Loucy (cell line): ENCODE data around the gene NXT1.

Experiments
- EZH2phosphoT487 ChIP-seq: fragments of 200-600 bp; IDR thresholded peaks from 2 replicates; pipeline ENCODE4 v1.6.1; 2018; ENCODE audit warnings: antibody characterized with exemption, mild to moderate bottlenecking, moderate library complexity, borderline replicate concordance
- TF ChIP-seq, protein P1 (sequence below): fragments of 200-600 bp; sonication (generic); conservative IDR thresholded peaks from 2 replicates; pipeline ENCODE4 v1.5.1; 2014; ENCODE audit warnings: mild to moderate bottlenecking, antibody characterized with exemption, low read length

DNA sequence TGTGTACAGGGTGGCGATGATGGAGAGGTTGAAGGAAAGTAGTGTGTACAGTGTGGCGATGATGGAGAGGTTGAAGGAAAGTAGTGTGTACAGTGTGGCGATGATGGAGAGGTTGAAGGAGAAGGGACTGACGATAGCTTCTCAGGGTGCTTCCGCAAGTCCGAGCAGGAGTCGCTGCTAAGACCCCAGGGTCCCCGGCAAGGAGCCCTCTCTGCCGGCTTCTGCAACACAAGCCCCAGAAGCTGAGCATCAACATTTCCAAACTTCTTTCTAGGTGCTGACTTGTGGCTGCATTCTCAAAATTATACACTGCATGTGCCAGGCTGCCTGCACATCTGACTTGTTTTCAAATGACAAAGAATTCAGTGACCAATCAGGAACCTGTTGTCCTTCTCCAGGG is 47.8 kb upstream of the NXT1 start:
- TF ChIP-seq, protein P1, sequence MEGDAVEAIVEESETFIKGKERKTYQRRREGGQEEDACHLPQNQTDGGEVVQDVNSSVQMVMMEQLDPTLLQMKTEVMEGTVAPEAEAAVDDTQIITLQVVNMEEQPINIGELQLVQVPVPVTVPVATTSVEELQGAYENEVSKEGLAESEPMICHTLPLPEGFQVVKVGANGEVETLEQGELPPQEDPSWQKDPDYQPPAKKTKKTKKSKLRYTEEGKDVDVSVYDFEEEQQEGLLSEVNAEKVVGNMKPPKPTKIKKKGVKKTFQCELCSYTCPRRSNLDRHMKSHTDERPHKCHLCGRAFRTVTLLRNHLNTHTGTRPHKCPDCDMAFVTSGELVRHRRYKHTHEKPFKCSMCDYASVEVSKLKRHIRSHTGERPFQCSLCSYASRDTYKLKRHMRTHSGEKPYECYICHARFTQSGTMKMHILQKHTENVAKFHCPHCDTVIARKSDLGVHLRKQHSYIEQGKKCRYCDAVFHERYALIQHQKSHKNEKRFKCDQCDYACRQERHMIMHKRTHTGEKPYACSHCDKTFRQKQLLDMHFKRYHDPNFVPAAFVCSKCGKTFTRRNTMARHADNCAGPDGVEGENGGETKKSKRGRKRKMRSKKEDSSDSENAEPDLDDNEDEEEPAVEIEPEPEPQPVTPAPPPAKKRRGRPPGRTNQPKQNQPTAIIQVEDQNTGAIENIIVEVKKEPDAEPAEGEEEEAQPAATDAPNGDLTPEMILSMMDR: no peak
- TF ChIP-seq EZH2phosphoT487: no peak
